GM13977 (cell line): ENCODE measurements around the gene CALU.

Experiments used
- DNase-seq: peaks from one replicate; pipeline ENCODE4 v3.0.0; 2012; ENCODE audit warnings: low spot score
- CTCF ChIP-seq: IDR thresholded peaks from 2 replicates; pipeline ENCODE4 v1.5.1; 2012; ENCODE audit warnings: mild to moderate bottlenecking, control low read depth; ENCODE audit not compliant: insufficient read depth; ENCODE audit errors: extremely low read depth, missing control alignments
- in situ Hi-C: fragments of 300-500 bp; cut with MboI; formaldehyde crosslinking; loops from one replicate; pipeline ENCODE4 v1.12.0; 2022; ENCODE audit warnings: low sequenced_read_pairs, low pct_unique_long_range_greater_than_20kb, mixed read lengths, inconsistent platforms; ENCODE audit not compliant: unreplicated experiment

Gene CALU

GRCh38 chr7:128795129-128795528, 56.0 kb downstream of the CALU start:
- in situ Hi-C loops, result no loop called here
- DNase-seq, result no peak
- no peak for TF ChIP-seq CTCF

GRCh38 chr7:128796327-128796726, 57.2 kb downstream of the CALU start:
- in situ Hi-C loops, result no loop called here
- no peak for DNase-seq
- TF ChIP-seq CTCF, result no peak

GRCh38 chr7:128799451-128799850, 60.3 kb downstream of the CALU start:
- in situ Hi-C loops, result no loop called here
- TF ChIP-seq CTCF, result no peak
- DNase-seq, result no peak

GRCh38 chr7:128800567-128800966, 61.4 kb downstream of the CALU start:
- in situ Hi-C loops, result no loop called here
- no peak for TF ChIP-seq CTCF

GRCh38 chr7:128801003-128801402, 61.8 kb downstream of the CALU start:
- in situ Hi-C loops, result no loop called here
- TF ChIP-seq CTCF, result no peak
- no peak for DNase-seq

More at GRCh38 chr7:128800567-128800966, 61.4 kb downstream of the CALU start:
- DNase-seq, result peak; percentile 48

GRCh38 chr7:128801667-128802418, 62.7 kb downstream of the CALU start:
- DNase-seq, result no peak
- TF ChIP-seq CTCF, result no peak
- in situ Hi-C loops, result no loop called here
